HEK293 (cell line): Measurements from ENCODE around the gene SDCBP2.

ENCODE experiments used
- CTCF ChIA-PET: fragments of 350-600 bp; formaldehyde crosslinking; extraction: SDS; loops from one replicate; lab custom pipeline; 2021; ENCODE audit warnings: antibody characterized with exemption; lab: Yijun Ruan, JAX
- POLR2A ChIA-PET: fragments of 300-600 bp; formaldehyde crosslinking; extraction: SDS; loops from one replicate; lab custom pipeline; 2020; ENCODE audit warnings: antibody characterized with exemption, inconsistent platforms; lab: Yijun Ruan, JAX
- H3K27ac ChIP-seq: fragments of 200-500 bp; sonication (Bioruptor generic); 2 replicates; pipeline ENCODE4 v1.5.1; 2014; ENCODE audit warnings: low read depth, low read length, control low read depth, inconsistent platforms; ENCODE audit errors: extremely low read depth
- H3K36me3 ChIP-seq, 2 experiments: fragments of 200-500 bp in 1 of 2; sonication (Bioruptor generic) in 1 of 2; 1 replicate in 1 of 2; 2 replicates in 1 of 2; pipeline ENCODE4 v1.5.1; 2014 to 2017; ENCODE audit warnings: inconsistent platforms in 2 of 2, low read length in 2 of 2; ENCODE audit not compliant: control insufficient read depth in 2 of 2, insufficient read depth in 1 of 2
- H3K4me1 ChIP-seq: fragments of 200-500 bp; sonication (Bioruptor generic); 2 replicates; pipeline ENCODE4 v1.5.1; 2014; ENCODE audit warnings: mild to moderate bottlenecking, low read length, inconsistent platforms; ENCODE audit not compliant: control insufficient read depth, insufficient read depth
- H3K4me3 ChIP-seq: 2 replicates; pipeline ENCODE4 v1.5.1; 2011; ENCODE audit warnings: low read depth, mild to moderate bottlenecking, control low read depth, low read length, moderate library complexity
- H3K9me3 ChIP-seq: fragments of 200-500 bp; sonication (Bioruptor generic); 2 replicates; pipeline ENCODE4 v1.5.1; 2014; ENCODE audit warnings: low read depth, low read length, inconsistent platforms; ENCODE audit not compliant: control insufficient read depth, insufficient read depth
- BCL6B ChIP-seq: fragments of 450-650 bp; formaldehyde crosslinking; IDR thresholded peaks from 2 replicates; pipeline ENCODE4 v1.5.1; 2017; ENCODE audit warnings: missing biosample characterization, missing genetic modification characterization
- GLIS1 ChIP-seq: fragments of 450-650 bp; formaldehyde crosslinking; IDR thresholded peaks from 2 replicates; pipeline ENCODE4 v1.5.1; 2016; ENCODE audit warnings: missing biosample characterization, missing genetic modification characterization
- HIC1 ChIP-seq: fragments of 450-650 bp; formaldehyde crosslinking; IDR thresholded peaks from 2 replicates; pipeline ENCODE4 v1.5.1; 2016; ENCODE audit warnings: missing biosample characterization, missing genetic modification characterization
- KLF8 ChIP-seq: fragments of 450-650 bp; formaldehyde crosslinking; IDR thresholded peaks from 2 replicates; pipeline ENCODE4 v1.5.1; 2016; ENCODE audit warnings: missing biosample characterization, missing genetic modification characterization
- YY1 ChIP-seq: fragments of 450-650 bp; formaldehyde crosslinking; IDR thresholded peaks from 2 replicates; pipeline ENCODE4 v1.5.1; 2018; ENCODE audit warnings: missing biosample characterization, missing genetic modification characterization
- ZBTB44 ChIP-seq: fragments of 450-650 bp; IDR thresholded peaks from 2 replicates; pipeline ENCODE4 v1.5.1; 2018; ENCODE audit warnings: missing biosample characterization, mild to moderate bottlenecking, missing genetic modification characterization
- ZFP37 ChIP-seq: fragments of 450-650 bp; formaldehyde crosslinking; IDR thresholded peaks from 2 replicates; pipeline ENCODE4 v1.5.1; 2016; ENCODE audit warnings: missing biosample characterization, missing genetic modification characterization
- ZNF155 ChIP-seq: fragments of 450-650 bp; formaldehyde crosslinking; IDR thresholded peaks from 2 replicates; pipeline ENCODE4 v1.5.1; 2016; ENCODE audit warnings: missing biosample characterization, missing genetic modification characterization
- ZNF175 ChIP-seq: fragments of 450-650 bp; formaldehyde crosslinking; IDR thresholded peaks from 2 replicates; pipeline ENCODE4 v1.5.1; 2016; ENCODE audit warnings: missing biosample characterization, missing genetic modification characterization
- ZNF18 ChIP-seq: fragments of 450-650 bp; formaldehyde crosslinking; IDR thresholded peaks from 2 replicates; pipeline ENCODE4 v1.5.1; 2016; ENCODE audit warnings: missing biosample characterization, missing genetic modification characterization
- ZNF2 ChIP-seq: fragments of 450-650 bp; formaldehyde crosslinking; IDR thresholded peaks from 2 replicates; pipeline ENCODE4 v1.5.1; 2016; ENCODE audit warnings: missing biosample characterization, missing genetic modification characterization
- ZNF335 ChIP-seq: fragments of 450-650 bp; formaldehyde crosslinking; conservative IDR thresholded peaks from 2 replicates; pipeline ENCODE4 v1.5.1; 2016; ENCODE audit warnings: missing biosample characterization, missing genetic modification characterization
- ZNF366 ChIP-seq: fragments of 450-650 bp; formaldehyde crosslinking; conservative IDR thresholded peaks from 2 replicates; pipeline ENCODE4 v1.5.1; 2016; ENCODE audit warnings: missing biosample characterization, missing genetic modification characterization
- ZNF423 ChIP-seq: fragments of 450-650 bp; formaldehyde crosslinking; IDR thresholded peaks from 2 replicates; pipeline ENCODE4 v1.5.1; 2016; ENCODE audit warnings: missing biosample characterization, missing genetic modification characterization
- ZNF561 ChIP-seq: fragments of 450-650 bp; IDR thresholded peaks from 2 replicates; pipeline ENCODE4 v1.5.1; 2018; ENCODE audit warnings: missing biosample characterization, missing genetic modification characterization, borderline replicate concordance
- ZNF621 ChIP-seq: fragments of 450-650 bp; formaldehyde crosslinking; IDR thresholded peaks from 2 replicates; pipeline ENCODE4 v1.5.1; 2017; ENCODE audit warnings: missing biosample characterization, missing genetic modification characterization
- ZNF670 ChIP-seq: fragments of 450-650 bp; formaldehyde crosslinking; IDR thresholded peaks from 2 replicates; pipeline ENCODE4 v1.5.1; 2016; ENCODE audit warnings: missing biosample characterization, missing genetic modification characterization, low read depth
- ZNF837 ChIP-seq: fragments of 450-650 bp; formaldehyde crosslinking; IDR thresholded peaks from 2 replicates; pipeline ENCODE4 v1.5.1; 2016; ENCODE audit warnings: missing biosample characterization, missing genetic modification characterization
- ZXDB ChIP-seq: fragments of 450-650 bp; formaldehyde crosslinking; IDR thresholded peaks from 2 replicates; pipeline ENCODE4 v1.5.1; 2016; ENCODE audit warnings: missing biosample characterization, missing genetic modification characterization
- TF ChIP-seq, protein P1 (sequence below): fragments of 450-650 bp; formaldehyde crosslinking; IDR thresholded peaks from 2 replicates; pipeline ENCODE4 v1.5.1; 2017; ENCODE audit warnings: missing biosample characterization, missing genetic modification characterization
- TF ChIP-seq, protein P2 (sequence below): fragments of 450-650 bp; formaldehyde crosslinking; IDR thresholded peaks from 2 replicates; pipeline ENCODE4 v1.5.1; 2016; ENCODE audit warnings: missing biosample characterization, missing genetic modification characterization

Gene SDCBP2

GRCh38 chr20:1269850-1270249 lies 59.1 kb downstream of the SDCBP2 start (continued):
- TF ChIP-seq KLF8 (tag by site-specific recombination) (no peak), ZNF621 (tag by site-specific recombination) (no peak), ZNF837 (tag by site-specific recombination) (no peak)

GRCh38 chr20:1269235-1269634 lies 59.7 kb downstream of the SDCBP2 start:
- no peaks in the 10 kb centered on the region for H3K9me3 ChIP-seq
- CTCF ChIA-PET, result no interaction called here
- peaks cover 0 to 23% of the 10 kb centered on the region in 2 experiments; a peak in 1 of 3 replicates for H3K36me3 ChIP-seq
- H3K4me3 ChIP-seq, result no peak overlapping the region
- H3K4me1 ChIP-seq, result peaks cover 7% of the 10 kb centered on the region
- no peak for TF ChIP-seq ZNF175
- TF ChIP-seq, all 188 proteins: peak for 0
- POLR2A ChIA-PET, result no interaction called here
- H3K27ac ChIP-seq, result no peak overlapping the region

DNA sequence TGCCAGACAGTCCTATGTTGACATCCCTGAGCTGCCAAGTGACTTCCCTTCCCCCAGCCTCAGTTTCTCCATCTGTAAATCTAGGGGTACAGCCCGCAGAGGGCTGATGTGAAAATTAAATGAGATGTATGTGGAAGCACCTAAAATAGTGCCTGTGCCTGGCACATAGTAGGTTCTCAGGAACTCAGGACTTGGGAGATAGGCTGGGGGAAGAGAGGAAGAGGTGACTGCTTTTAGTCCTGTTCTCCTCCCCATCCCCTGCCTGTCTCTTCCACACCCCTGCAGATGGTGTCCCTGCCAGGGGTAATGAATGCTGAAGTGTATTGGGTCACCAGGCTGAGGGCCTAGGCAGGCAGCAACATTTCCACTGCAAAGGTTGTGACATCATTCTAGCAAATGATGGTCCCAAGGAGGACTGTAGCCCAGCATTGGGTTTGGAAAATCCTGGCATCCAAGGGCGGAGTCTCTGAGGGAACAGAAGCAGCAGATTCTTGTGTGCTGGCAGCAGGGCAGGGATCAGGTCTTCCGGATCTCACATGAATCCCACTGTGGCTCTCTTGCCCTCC lies 61.0 kb downstream of the SDCBP2 start:
- H3K4me3 ChIP-seq, result no peak overlapping the region
- CTCF ChIA-PET, result interaction anchor here (0.6 kb wide), 1 partner anchor 32 kb away, joined by 3 read pairs; no protein-coding TSS in a partner anchor
- POLR2A ChIA-PET, result interaction anchor here (1.7 kb wide), 1 partner anchor 15 kb away, joined by 3 read pairs; no protein-coding TSS in a partner anchor
- TF ChIP-seq ZNF561 (tag by site-specific recombination) (no peak), ZFP37 (tag by site-specific recombination) (no peak), ZNF423 (tag by site-specific recombination) (no peak), ZXDB (tag by site-specific recombination) (no peak), ZNF366 (tag by site-specific recombination) (0 out of 2 replicates have a peak, but pooled peaks have one; percentile 40), ZNF155 (tag by site-specific recombination) (no peak), ZNF2 (no peak), ZNF18 (tag by site-specific recombination) (no peak), YY1 (no peak), ZNF335 (tag by site-specific recombination) (peak; percentile 59), ZNF670 (tag by site-specific recombination) (no peak), HIC1 (tag by site-specific recombination) (no peak), BCL6B (tag by site-specific recombination) (no peak), ZBTB44 (tag by site-specific recombination) (no peak), GLIS1 (tag by site-specific recombination) (0 out of 2 replicates have a peak, but pooled peaks have one; percentile 17)
- TF ChIP-seq, protein P1, sequence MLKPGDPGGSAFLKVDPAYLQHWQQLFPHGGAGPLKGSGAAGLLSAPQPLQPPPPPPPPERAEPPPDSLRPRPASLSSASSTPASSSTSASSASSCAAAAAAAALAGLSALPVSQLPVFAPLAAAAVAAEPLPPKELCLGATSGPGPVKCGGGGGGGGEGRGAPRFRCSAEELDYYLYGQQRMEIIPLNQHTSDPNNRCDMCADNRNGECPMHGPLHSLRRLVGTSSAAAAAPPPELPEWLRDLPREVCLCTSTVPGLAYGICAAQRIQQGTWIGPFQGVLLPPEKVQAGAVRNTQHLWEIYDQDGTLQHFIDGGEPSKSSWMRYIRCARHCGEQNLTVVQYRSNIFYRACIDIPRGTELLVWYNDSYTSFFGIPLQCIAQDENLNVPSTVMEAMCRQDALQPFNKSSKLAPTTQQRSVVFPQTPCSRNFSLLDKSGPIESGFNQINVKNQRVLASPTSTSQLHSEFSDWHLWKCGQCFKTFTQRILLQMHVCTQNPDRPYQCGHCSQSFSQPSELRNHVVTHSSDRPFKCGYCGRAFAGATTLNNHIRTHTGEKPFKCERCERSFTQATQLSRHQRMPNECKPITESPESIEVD (tag by site-specific recombination), result no peak
- TF ChIP-seq, protein P2, sequence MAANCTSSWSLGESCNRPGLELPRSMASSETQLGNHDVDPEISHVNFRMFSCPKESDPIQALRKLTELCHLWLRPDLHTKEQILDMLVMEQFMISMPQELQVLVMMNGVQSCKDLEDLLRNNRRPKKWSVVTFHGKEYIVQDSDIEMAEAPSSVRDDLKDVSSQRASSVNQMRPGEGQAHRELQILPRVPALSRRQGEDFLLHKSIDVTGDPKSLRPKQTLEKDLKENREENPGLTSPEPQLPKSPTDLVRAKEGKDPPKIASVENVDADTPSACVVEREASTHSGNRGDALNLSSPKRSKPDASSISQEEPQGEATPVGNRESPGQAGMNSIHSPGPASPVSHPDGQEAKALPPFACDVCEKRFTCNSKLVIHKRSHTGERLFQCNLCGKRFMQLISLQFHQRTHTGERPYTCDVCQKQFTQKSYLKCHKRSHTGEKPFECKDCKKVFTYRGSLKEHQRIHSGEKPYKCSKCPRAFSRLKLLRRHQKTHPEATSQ (tag by site-specific recombination), result no peak

More for the DNA sequence above, 61.0 kb downstream of the SDCBP2 start:
- H3K4me1 ChIP-seq, result peaks cover 7% of the 10 kb centered on the region
- H3K27ac ChIP-seq, result no peak overlapping the region
- peaks cover 0 to 19% of the 10 kb centered on the region in 2 experiments; a peak in 1 of 3 replicates for H3K36me3 ChIP-seq
- no peaks in the 10 kb centered on the region for H3K9me3 ChIP-seq
